Activated T-cell treated with anti-CD3 and anti-CD28 coated beads, Interleukin-2, amount 50 U/mL, for 4 hours (primary cell): ENCODE results near the gene BICDL2. TPM values are rescaled to one million over a fixed set of nuclear protein-coding genes. Genes with fewer than 3 reads are reported as not detected.

Source experiments
- ATAC-seq, 2 donors: fragments of 200-7000 bp; cut with Tn5 transposase; one replicate each; pipeline ENCODE4 v1.10.0; 2021
- DNase-seq: peaks from one replicate; pipeline ENCODE4 v3.0.0-alpha.2; 2020
- H3K27me3 Mint-ChIP-seq: one replicate; pipeline ENCODE4 v1.8.0; 2021; ENCODE audit warnings: low read depth, mixed read lengths
- H3K36me3 Mint-ChIP-seq: one replicate; pipeline ENCODE4 v1.8.0; 2022; ENCODE audit warnings: mixed read lengths; ENCODE audit not compliant: insufficient read depth
- H3K4me1 Mint-ChIP-seq: one replicate; pipeline ENCODE4 v1.8.0; 2021; ENCODE audit warnings: low read depth, mixed read lengths
- H3K4me3 Mint-ChIP-seq: one replicate; pipeline ENCODE4 v1.8.0; 2021; ENCODE audit warnings: mild to moderate bottlenecking, moderate library complexity, mixed read lengths
- H3K9me3 Mint-ChIP-seq: one replicate; pipeline ENCODE4 v1.8.0; 2021; ENCODE audit warnings: mixed read lengths
- total RNA-seq, 3 donors: library from RNA; stranded (reverse); gene quantifications; one replicate each; pipeline ENCODE4 v1.2.1, GENCODE V29; 2021

The BICDL2 gene
- total RNA-seq, 3 donors from 2014 or later = 0.05 TPM; not detected in 2

- Mint-ChIP-seq H3K36me3 (peaks cover 13% of the 10 kb centered on the region), H3K4me1 (peaks cover 27% of the 10 kb centered on the region), H3K4me3 (peak overlapping the region; percentile 29), H3K27me3 (peaks cover 26% of the 10 kb centered on the region), H3K9me3 (no peaks in the 10 kb centered on the region)
- ATAC-seq (peak; percentile 40 to 48), DNase-seq (peak; percentile 88)
Observed at GRCh38 chr16:3027983-3028715, 8.6 kb downstream of the BICDL2 start.

- ATAC-seq (no peak), DNase-seq (no peak)
- Mint-ChIP-seq H3K4me3 (no peak overlapping the region), H3K36me3 (peaks cover 13% of the 10 kb centered on the region), H3K27me3 (peaks cover 19% of the 10 kb centered on the region), H3K4me1 (peaks cover 34% of the 10 kb centered on the region), H3K9me3 (no peaks in the 10 kb centered on the region)
Observed at GRCh38 chr16:3027489-3027795, 9.3 kb downstream of the BICDL2 start.

DNA sequence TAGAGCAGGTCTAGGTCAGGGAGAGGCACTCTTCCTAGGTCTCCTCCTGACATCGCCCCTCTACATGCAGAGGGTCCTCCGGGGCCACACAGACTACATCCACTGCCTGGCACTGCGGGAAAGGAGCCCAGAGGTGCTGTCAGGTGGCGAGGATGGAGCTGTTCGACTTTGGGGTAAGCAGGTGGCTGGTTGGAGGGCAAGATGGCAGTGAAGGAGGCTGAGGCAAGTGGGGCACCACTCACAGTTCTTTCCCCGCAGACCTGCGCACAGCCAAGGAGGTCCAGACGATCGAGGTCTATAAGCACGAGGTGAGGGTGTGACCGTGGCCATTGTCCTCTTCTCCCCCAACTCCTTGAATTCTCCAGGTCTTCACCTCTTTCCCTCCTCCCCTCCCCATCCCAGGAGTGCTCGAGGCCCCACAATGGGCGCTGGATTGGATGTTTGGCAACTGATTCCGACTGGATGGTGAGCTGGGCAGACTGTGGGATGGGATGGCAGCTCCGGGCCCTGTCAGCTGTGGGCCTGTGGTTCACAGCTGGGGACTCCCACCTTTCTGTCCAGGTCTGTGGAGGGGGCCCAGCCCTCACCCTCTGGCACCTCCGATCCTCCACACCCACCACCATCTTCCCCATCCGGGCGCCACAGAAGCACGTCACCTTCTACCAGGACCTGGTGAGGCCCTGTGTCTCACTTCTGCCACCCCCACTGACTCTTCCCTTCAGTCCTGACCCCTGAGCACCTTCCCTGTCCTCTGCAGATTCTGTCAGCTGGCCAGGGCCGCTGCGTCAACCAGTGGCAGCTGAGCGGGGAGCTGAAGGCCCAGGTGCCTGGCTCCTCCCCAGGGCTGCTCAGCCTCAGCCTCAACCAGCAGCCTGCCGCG, 9.9 kb downstream of the BICDL2 start:
- DNase-seq (no peak), ATAC-seq (no peak)
- peaks cover 17% of the 10 kb centered on the region for H3K27me3 Mint-ChIP-seq
- H3K9me3 Mint-ChIP-seq = no peaks in the 10 kb centered on the region
- no peak overlapping the region for H3K4me3 Mint-ChIP-seq
- H3K4me1 Mint-ChIP-seq = peaks cover 40% of the 10 kb centered on the region
- peaks cover 13% of the 10 kb centered on the region for H3K36me3 Mint-ChIP-seq

GRCh38 chr16:3026003-3026378, 10.8 kb downstream of the BICDL2 start:
- DNase-seq (no peak), ATAC-seq (no peak)
- Mint-ChIP-seq H3K4me3 (no peak overlapping the region), H3K27me3 (peaks cover 14% of the 10 kb centered on the region), H3K36me3 (peaks cover 13% of the 10 kb centered on the region), H3K4me1 (peaks cover 47% of the 10 kb centered on the region), H3K9me3 (no peaks in the 10 kb centered on the region)

GRCh38 chr16:3025032-3026002, 11.4 kb downstream of the BICDL2 start:
- no peak for ATAC-seq
- H3K4me1 Mint-ChIP-seq = peaks cover 50% of the 10 kb centered on the region
- H3K27me3 Mint-ChIP-seq = peaks cover 11% of the 10 kb centered on the region
- H3K4me3 Mint-ChIP-seq = peak overlapping the region; percentile 37
- no peak for DNase-seq
- peaks cover 13% of the 10 kb centered on the region for H3K36me3 Mint-ChIP-seq
- no peaks in the 10 kb centered on the region for H3K9me3 Mint-ChIP-seq

DNA sequence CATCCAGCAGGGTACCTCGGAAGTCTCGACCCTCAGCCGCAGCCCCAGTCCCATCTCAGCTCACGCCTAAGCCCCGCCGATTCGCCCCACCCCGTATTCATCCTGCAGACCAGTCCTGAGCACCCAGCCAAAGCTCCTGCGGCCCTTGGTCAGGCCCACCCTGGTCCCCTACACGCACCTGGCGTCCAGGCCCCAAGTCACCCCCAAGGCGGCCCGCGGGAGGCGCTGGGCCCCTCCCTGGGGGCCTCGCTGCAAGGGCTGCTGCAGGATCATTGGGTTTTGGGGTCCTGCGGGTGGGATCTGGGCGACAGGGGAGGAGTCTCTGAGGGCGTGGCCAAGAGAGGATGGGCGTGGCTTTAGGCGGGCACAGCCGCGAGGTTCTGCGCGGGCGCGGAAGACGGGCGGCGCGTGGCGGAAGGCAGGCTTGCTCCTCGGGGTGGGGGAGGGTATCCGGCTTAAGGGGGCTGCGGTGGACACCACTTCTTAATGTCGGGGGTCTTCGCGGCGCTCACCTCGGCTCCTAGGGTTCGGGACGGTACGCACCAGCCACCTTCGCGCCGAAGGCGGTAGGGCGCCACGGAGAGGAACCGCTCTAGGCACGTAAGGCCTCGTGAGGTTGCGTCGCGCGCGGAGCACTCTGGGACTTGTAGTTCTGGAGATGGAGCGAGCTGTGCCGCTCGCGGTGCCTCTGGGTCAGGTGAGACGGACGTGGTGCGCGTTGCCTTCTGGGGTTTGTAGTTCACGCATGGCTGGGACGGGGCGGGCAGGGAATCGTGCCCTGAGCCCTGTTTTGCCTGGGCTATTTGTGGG, 12.9 kb downstream of the BICDL2 start, which contains the start of the genes HCFC1R1 and THOC6:
TSS of gene HCFC1R1 (minus strand) at position 274 of the 810 bp plus-strand sequence. CDS start at position 273, 1 bp downstream.
TSS of gene THOC6 (plus strand) at position 367 of the 810 bp plus-strand sequence. CDS start at position 659, 292 bp downstream.
- no peaks in the 10 kb centered on the region for H3K9me3 Mint-ChIP-seq
- ATAC-seq = peak; percentile 79 to 80
- H3K36me3 Mint-ChIP-seq = peaks cover 13% of the 10 kb centered on the region
- H3K27me3 Mint-ChIP-seq = peaks cover 2% of the 10 kb centered on the region
- DNase-seq = peak; percentile 93
- peak within 1 kb of the TSS; percentile 87 for H3K4me3 Mint-ChIP-seq
- H3K4me1 Mint-ChIP-seq = peaks cover 48% of the 10 kb centered on the region

GRCh38 chr16:3023415-3023668, 13.4 kb downstream of the BICDL2 start:
- Mint-ChIP-seq H3K36me3 (peaks cover 13% of the 10 kb centered on the region), H3K27me3 (peaks cover 2% of the 10 kb centered on the region), H3K4me3 (peak overlapping the region; percentile 87), H3K9me3 (no peaks in the 10 kb centered on the region), H3K4me1 (peaks cover 50% of the 10 kb centered on the region)
- no peak for DNase-seq
- no peak for ATAC-seq

GRCh38 chr16:3022684-3023414, 13.9 kb downstream of the BICDL2 start:
- peak overlapping the region; percentile 87 for H3K4me3 Mint-ChIP-seq
- H3K9me3 Mint-ChIP-seq = no peaks in the 10 kb centered on the region
- no peak for ATAC-seq
- H3K4me1 Mint-ChIP-seq = peaks cover 53% of the 10 kb centered on the region
- DNase-seq = no peak
- peaks cover 13% of the 10 kb centered on the region for H3K36me3 Mint-ChIP-seq
- peaks cover 2% of the 10 kb centered on the region for H3K27me3 Mint-ChIP-seq

GRCh38 chr16:3022208-3022683, 14.5 kb downstream of the BICDL2 start:
- peaks cover 53% of the 10 kb centered on the region for H3K4me1 Mint-ChIP-seq
- H3K27me3 Mint-ChIP-seq = peaks cover 2% of the 10 kb centered on the region
- peaks cover 13% of the 10 kb centered on the region for H3K36me3 Mint-ChIP-seq
- ATAC-seq (peak; percentile 39 to 46), DNase-seq (peak; percentile 93)
- no peaks in the 10 kb centered on the region for H3K9me3 Mint-ChIP-seq
- H3K4me3 Mint-ChIP-seq = peak overlapping the region; percentile 87

GRCh38 chr16:3021449-3022207, 15.1 kb downstream of the BICDL2 start:
- ATAC-seq (peak; percentile 42 to 51), DNase-seq (peak; percentile 90)
- Mint-ChIP-seq H3K36me3 (peaks cover 9% of the 10 kb centered on the region), H3K4me1 (peaks cover 53% of the 10 kb centered on the region), H3K27me3 (peaks cover 4% of the 10 kb centered on the region), H3K9me3 (no peaks in the 10 kb centered on the region), H3K4me3 (peak overlapping the region; percentile 87)

- Mint-ChIP-seq H3K9me3 (no peaks in the 10 kb centered on the region), H3K36me3 (peaks cover 2% of the 10 kb centered on the region), H3K4me1 (peaks cover 53% of the 10 kb centered on the region), H3K27me3 (peaks cover 6% of the 10 kb centered on the region), H3K4me3 (peak overlapping the region; percentile 87)
- DNase-seq (peak; percentile 74), ATAC-seq (peak in 1 of 2 donors; percentile 1)
Observed at GRCh38 chr16:3020604-3021448, 15.9 kb downstream of the BICDL2 start.
